ENCODE measurements around the gene SNTB2. TPM values are rescaled to one million over a fixed set of nuclear protein-coding genes. Genes with fewer than 3 reads are reported as not detected.

Gene SNTB2
- total and polyA plus RNA-seq, 9 of the 15 experiments (the other 6 are each of a cell fraction or from before 2014, with no cell fraction given): 1.2 to 13.7 (median 5.7) TPM

- TF ChIP-seq, protein P1, sequence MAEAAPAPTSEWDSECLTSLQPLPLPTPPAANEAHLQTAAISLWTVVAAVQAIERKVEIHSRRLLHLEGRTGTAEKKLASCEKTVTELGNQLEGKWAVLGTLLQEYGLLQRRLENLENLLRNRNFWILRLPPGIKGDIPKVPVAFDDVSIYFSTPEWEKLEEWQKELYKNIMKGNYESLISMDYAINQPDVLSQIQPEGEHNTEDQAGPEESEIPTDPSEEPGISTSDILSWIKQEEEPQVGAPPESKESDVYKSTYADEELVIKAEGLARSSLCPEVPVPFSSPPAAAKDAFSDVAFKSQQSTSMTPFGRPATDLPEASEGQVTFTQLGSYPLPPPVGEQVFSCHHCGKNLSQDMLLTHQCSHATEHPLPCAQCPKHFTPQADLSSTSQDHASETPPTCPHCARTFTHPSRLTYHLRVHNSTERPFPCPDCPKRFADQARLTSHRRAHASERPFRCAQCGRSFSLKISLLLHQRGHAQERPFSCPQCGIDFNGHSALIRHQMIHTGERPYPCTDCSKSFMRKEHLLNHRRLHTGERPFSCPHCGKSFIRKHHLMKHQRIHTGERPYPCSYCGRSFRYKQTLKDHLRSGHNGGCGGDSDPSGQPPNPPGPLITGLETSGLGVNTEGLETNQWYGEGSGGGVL (CRISPR knock-in tag; IDR thresholded peaks at IDR 0.05): no peak
- no peak for TF ChIP-seq DNMT1 (IDR thresholded peaks at IDR 0.05)
- 0 out of 2 replicates have a peak, but pooled peaks have one; percentile 41 for TF ChIP-seq HBP1 (CRISPR knock-in tag; IDR thresholded peaks at IDR 0.05)
- no peak for TF ChIP-seq ID3 (CRISPR knock-in tag; IDR thresholded peaks at IDR 0.05)
- no peak; the same call in 1 of the 2 replicates for TF ChIP-seq ID3 (tag; IDR thresholded peaks at IDR 0.05)
- TF ChIP-seq DPF2 (IDR thresholded peaks at IDR 0.05): no peak
- TF ChIP-seq MTA3 (IDR thresholded peaks at IDR 0.05; ENCODE audit: borderline replicate concordance): no peak
- no peak for TF ChIP-seq ZNF282 (CRISPR knock-in tag; IDR thresholded peaks at IDR 0.05)
- TF ChIP-seq CREBBP (IDR thresholded peaks at IDR 0.05; ENCODE audit: low read depth, low read length): no peak
- TF ChIP-seq, protein P2, sequence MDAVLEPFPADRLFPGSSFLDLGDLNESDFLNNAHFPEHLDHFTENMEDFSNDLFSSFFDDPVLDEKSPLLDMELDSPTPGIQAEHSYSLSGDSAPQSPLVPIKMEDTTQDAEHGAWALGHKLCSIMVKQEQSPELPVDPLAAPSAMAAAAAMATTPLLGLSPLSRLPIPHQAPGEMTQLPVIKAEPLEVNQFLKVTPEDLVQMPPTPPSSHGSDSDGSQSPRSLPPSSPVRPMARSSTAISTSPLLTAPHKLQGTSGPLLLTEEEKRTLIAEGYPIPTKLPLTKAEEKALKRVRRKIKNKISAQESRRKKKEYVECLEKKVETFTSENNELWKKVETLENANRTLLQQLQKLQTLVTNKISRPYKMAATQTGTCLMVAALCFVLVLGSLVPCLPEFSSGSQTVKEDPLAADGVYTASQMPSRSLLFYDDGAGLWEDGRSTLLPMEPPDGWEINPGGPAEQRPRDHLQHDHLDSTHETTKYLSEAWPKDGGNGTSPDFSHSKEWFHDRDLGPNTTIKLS (IDR thresholded peaks at IDR 0.05; ENCODE audit: borderline replicate concordance, low read depth): 0 out of 2 replicates have a peak, but pooled peaks have one; percentile 41
- TF ChIP-seq DDX20 (tag; IDR thresholded peaks at IDR 0.05; ENCODE audit: low read depth): no peak
- no peak for TF ChIP-seq NR0B1 (IDR thresholded peaks at IDR 0.05; ENCODE audit: partially characterized antibody)
- no peak for TF ChIP-seq ZNF134 (CRISPR knock-in tag; conservative IDR thresholded peaks at IDR 0.05)
- TF ChIP-seq, protein P3, sequence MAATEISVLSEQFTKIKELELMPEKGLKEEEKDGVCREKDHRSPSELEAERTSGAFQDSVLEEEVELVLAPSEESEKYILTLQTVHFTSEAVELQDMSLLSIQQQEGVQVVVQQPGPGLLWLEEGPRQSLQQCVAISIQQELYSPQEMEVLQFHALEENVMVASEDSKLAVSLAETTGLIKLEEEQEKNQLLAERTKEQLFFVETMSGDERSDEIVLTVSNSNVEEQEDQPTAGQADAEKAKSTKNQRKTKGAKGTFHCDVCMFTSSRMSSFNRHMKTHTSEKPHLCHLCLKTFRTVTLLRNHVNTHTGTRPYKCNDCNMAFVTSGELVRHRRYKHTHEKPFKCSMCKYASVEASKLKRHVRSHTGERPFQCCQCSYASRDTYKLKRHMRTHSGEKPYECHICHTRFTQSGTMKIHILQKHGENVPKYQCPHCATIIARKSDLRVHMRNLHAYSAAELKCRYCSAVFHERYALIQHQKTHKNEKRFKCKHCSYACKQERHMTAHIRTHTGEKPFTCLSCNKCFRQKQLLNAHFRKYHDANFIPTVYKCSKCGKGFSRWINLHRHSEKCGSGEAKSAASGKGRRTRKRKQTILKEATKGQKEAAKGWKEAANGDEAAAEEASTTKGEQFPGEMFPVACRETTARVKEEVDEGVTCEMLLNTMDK (IDR thresholded peaks at IDR 0.05; ENCODE audit: borderline replicate concordance, insufficient read depth, low read depth, low read length, poor library complexity, severe bottlenecking): peak; percentile 9
- no peak for TF ChIP-seq MEF2D (tag; conservative IDR thresholded peaks at IDR 0.05; ENCODE audit: low read depth)
- no peak for TF ChIP-seq KHSRP (IDR thresholded peaks at IDR 0.05)
- TF ChIP-seq NFYB (IDR thresholded peaks at IDR 0.05; ENCODE audit: extremely low read depth, insufficient read length): no peak
Observed at GRCh38 chr16:69311533-69312387, 124.8 kb downstream of the SNTB2 start (continued).

Measured in K562 (cell line).